ENCODE measurements around the gene GLB1L3.

The GLB1L3 gene

DNA sequence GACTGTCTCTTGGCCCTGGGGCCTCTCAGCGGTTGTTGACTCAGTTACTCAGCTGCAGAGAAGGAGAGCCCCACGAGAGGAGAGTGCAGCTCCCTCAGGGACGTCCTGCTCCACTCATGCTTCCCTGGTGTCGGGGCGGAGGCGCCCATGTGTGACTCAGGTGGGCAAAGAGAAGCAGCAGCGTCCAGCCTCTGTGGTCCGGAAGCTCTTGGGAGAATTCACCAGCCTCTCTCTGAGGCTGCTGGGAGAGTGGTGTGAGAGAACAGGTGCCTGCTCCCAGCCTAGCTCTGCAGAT is 81.3 kb downstream of the GLB1L3 start:
- peaks cover 3% of the 10 kb centered on the region for H3K4me1 Mint-ChIP-seq
- peaks cover 13% of the 10 kb centered on the region for H3K27me3 Mint-ChIP-seq
- H3K36me3 Mint-ChIP-seq: no peaks in the 10 kb centered on the region
- DNase-seq (ENCODE audit: low spot score in 2 of 2) (no peak), ATAC-seq (ENCODE audit: low read depth) (no peak)
- H3K4me3 Mint-ChIP-seq: no peak overlapping the region
- H3K27ac Mint-ChIP-seq: no peak overlapping the region
- peaks cover 10% of the 10 kb centered on the region for H3K9me3 Mint-ChIP-seq

- H3K36me3 Mint-ChIP-seq: no peaks in the 10 kb centered on the region
- DNase-seq (ENCODE audit: low spot score in 2 of 2) (no peak), ATAC-seq (ENCODE audit: low read depth) (no peak)
- H3K4me1 Mint-ChIP-seq: peaks cover 3% of the 10 kb centered on the region
- peaks cover 12% of the 10 kb centered on the region for H3K27me3 Mint-ChIP-seq
- H3K4me3 Mint-ChIP-seq: no peak overlapping the region
- H3K9me3 Mint-ChIP-seq: peaks cover 9% of the 10 kb centered on the region
- no peak overlapping the region for H3K27ac Mint-ChIP-seq
Observed at GRCh38 chr11:134358165-134358855, 82.1 kb downstream of the GLB1L3 start.

- Mint-ChIP-seq H3K9me3 (peaks cover 4% of the 10 kb centered on the region), H3K4me3 (no peak overlapping the region), H3K36me3 (no peaks in the 10 kb centered on the region), H3K27me3 (peaks cover 9% of the 10 kb centered on the region), H3K4me1 (peaks cover 3% of the 10 kb centered on the region), H3K27ac (no peak overlapping the region)
- DNase-seq (ENCODE audit: low spot score in 2 of 2): no peak
- no peak for ATAC-seq (ENCODE audit: low read depth)
Observed at GRCh38 chr11:134358856-134359490, 82.8 kb downstream of the GLB1L3 start.

DNA sequence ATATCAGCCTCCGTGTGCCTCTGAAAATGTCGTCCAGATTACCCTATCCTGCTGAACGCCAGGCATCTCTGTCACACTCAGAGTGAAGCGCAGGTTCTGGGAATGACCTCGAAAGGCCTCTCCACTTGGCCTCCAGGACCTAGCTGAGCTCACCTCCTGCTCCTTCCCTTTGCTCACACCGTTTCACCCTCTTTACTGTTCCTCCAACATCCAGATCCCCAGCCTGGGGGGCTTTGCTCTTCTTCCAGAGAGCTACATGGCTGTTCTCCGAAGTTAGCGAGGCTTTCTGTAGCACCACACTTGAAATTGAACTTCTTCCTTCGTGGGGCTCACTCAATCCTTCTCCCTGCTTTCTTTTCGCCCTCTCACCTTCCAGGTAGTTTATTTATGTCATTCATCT is 83.5 kb downstream of the GLB1L3 start:
- Mint-ChIP-seq H3K36me3 (no peaks in the 10 kb centered on the region), H3K9me3 (peaks cover 4% of the 10 kb centered on the region), H3K4me3 (no peak overlapping the region)

DNA sequence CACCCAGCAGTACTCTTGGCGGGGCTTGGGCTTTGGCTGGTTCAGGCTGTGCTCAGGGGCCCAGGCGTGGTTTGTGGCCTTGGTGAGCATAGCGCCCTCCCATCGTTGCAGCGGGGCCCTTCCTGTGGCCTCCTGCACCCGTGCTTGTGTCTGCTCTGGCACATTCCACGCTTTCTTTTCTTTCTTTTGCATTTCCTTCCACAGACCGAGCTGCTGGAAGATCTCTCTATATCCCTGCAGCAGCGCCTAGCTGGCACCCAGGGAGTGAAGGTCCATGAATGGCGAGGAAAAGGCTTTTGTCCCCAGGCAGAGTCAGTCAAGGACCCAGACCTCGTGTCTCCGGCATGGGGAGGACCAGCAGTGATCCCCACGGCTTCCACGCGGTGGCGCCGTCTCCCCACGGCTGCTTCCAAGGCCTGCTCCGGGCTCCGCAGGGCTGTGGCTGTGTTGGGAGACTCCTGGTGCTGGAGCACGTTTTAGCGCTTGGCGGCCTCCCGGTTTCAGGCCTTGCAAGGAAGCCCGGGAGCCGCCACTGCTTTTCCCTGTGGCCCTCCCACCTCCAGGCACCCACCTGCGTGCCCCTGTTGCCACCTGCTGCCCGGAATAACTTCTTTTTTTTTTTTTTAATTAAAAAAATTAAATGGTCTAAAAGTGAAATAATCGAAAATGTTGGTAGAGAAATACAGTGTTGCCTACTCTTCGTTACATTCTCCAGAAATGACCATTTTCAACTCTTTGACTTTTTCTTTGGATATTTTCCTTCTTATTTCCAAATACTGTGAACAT is 84.1 kb downstream of the GLB1L3 start:
- DNase-seq (ENCODE audit: low spot score in 2 of 2) (peak; percentile 19 to 32), ATAC-seq (ENCODE audit: low read depth) (peak; percentile 38)
- H3K27ac Mint-ChIP-seq: no peak overlapping the region
- H3K4me1 Mint-ChIP-seq: peaks cover 3% of the 10 kb centered on the region
- no peaks in the 10 kb centered on the region for H3K9me3 Mint-ChIP-seq
- peaks cover 7% of the 10 kb centered on the region for H3K27me3 Mint-ChIP-seq
- no peak overlapping the region for H3K4me3 Mint-ChIP-seq
- no peaks in the 10 kb centered on the region for H3K36me3 Mint-ChIP-seq

More for the DNA sequence above, 83.5 kb downstream of the GLB1L3 start:
- DNase-seq (ENCODE audit: low spot score in 2 of 2) (no peak), ATAC-seq (ENCODE audit: low read depth) (no peak)
- peaks cover 3% of the 10 kb centered on the region for H3K4me1 Mint-ChIP-seq
- H3K27me3 Mint-ChIP-seq: peaks cover 9% of the 10 kb centered on the region
- no peak overlapping the region for H3K27ac Mint-ChIP-seq

- DNase-seq (ENCODE audit: low spot score in 2 of 2) (no peak), ATAC-seq (ENCODE audit: low read depth) (no peak)
- H3K27me3 Mint-ChIP-seq: peaks cover 7% of the 10 kb centered on the region
- no peaks in the 10 kb centered on the region for H3K9me3 Mint-ChIP-seq
- no peak overlapping the region for H3K27ac Mint-ChIP-seq
- peaks cover 3% of the 10 kb centered on the region for H3K4me1 Mint-ChIP-seq
- H3K36me3 Mint-ChIP-seq: no peaks in the 10 kb centered on the region
- no peak overlapping the region for H3K4me3 Mint-ChIP-seq
Observed at GRCh38 chr11:134361661-134362060, 85.5 kb downstream of the GLB1L3 start.

GRCh38 chr11:134362192-134362901 is 86.2 kb downstream of the GLB1L3 start:
- H3K36me3 Mint-ChIP-seq: no peaks in the 10 kb centered on the region
- H3K4me3 Mint-ChIP-seq: no peak overlapping the region
- H3K9me3 Mint-ChIP-seq: no peaks in the 10 kb centered on the region
- peaks cover 5% of the 10 kb centered on the region for H3K27me3 Mint-ChIP-seq
- DNase-seq (ENCODE audit: low spot score in 2 of 2) (no peak), ATAC-seq (ENCODE audit: low read depth) (no peak)
- H3K27ac Mint-ChIP-seq: no peak overlapping the region
- H3K4me1 Mint-ChIP-seq: peaks cover 3% of the 10 kb centered on the region

DNA sequence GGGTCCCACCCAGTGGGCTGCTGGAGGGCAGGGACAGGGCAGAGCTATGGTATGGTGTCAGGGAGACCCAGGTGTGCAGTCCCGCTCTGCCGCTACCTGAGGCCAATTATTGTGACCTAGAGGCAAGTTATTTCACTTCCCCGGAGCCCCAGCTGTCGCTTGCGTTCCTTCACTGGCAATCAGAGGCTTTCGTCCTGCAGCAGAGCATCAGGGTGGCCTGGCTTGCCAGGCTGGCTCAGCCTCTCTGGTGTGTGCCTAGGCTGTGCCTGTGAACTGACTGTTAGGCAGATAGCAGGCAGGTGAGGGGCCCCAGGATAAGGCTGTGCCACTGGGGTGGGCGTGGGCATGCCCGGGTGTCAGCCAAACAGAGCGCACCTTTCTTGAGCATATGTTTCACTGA is 87.0 kb downstream of the GLB1L3 start:
- no peaks in the 10 kb centered on the region for H3K36me3 Mint-ChIP-seq
- peaks cover 5% of the 10 kb centered on the region for H3K27me3 Mint-ChIP-seq
- no peak overlapping the region for H3K4me3 Mint-ChIP-seq
- H3K4me1 Mint-ChIP-seq: peaks cover 3% of the 10 kb centered on the region
- ATAC-seq (ENCODE audit: low read depth) (no peak), DNase-seq (ENCODE audit: low spot score in 2 of 2) (no peak)
- H3K27ac Mint-ChIP-seq: no peak overlapping the region
- no peaks in the 10 kb centered on the region for H3K9me3 Mint-ChIP-seq

- Mint-ChIP-seq H3K27me3 (peaks cover 5% of the 10 kb centered on the region), H3K4me1 (peaks cover 3% of the 10 kb centered on the region), H3K27ac (no peak overlapping the region), H3K36me3 (no peaks in the 10 kb centered on the region), H3K4me3 (no peak overlapping the region), H3K9me3 (no peaks in the 10 kb centered on the region)
- DNase-seq (ENCODE audit: low spot score in 2 of 2): no peak
- no peak for ATAC-seq (ENCODE audit: low read depth)
Observed at GRCh38 chr11:134363592-134363991, 87.4 kb downstream of the GLB1L3 start.

DNA sequence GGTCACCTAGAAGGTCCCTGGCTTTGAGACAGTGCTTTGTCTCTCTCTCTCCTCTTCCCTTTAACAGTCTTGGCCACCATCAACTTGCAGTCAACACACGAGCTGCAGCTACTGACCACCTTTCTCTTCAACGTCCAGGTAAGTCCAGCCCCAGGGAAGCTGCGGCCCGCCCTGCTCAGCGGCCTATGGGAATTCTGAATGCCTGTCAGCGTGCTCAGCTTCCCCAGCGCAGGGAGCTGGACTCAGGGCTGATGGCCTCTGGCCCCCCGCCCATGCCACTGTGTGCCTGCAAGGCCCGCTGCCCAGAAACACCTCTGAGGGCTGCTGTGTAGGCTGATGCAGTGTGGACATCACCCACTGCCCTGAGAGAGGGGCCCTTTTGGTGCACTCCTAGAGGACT is 88.1 kb downstream of the GLB1L3 start:
- DNase-seq (ENCODE audit: low spot score in 2 of 2): no peak
- H3K4me1 Mint-ChIP-seq: peaks cover 3% of the 10 kb centered on the region
- no peak overlapping the region for H3K4me3 Mint-ChIP-seq
- H3K36me3 Mint-ChIP-seq: no peaks in the 10 kb centered on the region
- H3K27me3 Mint-ChIP-seq: peaks cover 5% of the 10 kb centered on the region
- H3K9me3 Mint-ChIP-seq: no peaks in the 10 kb centered on the region
- no peak for ATAC-seq (ENCODE audit: low read depth)
- H3K27ac Mint-ChIP-seq: no peak overlapping the region

DNA sequence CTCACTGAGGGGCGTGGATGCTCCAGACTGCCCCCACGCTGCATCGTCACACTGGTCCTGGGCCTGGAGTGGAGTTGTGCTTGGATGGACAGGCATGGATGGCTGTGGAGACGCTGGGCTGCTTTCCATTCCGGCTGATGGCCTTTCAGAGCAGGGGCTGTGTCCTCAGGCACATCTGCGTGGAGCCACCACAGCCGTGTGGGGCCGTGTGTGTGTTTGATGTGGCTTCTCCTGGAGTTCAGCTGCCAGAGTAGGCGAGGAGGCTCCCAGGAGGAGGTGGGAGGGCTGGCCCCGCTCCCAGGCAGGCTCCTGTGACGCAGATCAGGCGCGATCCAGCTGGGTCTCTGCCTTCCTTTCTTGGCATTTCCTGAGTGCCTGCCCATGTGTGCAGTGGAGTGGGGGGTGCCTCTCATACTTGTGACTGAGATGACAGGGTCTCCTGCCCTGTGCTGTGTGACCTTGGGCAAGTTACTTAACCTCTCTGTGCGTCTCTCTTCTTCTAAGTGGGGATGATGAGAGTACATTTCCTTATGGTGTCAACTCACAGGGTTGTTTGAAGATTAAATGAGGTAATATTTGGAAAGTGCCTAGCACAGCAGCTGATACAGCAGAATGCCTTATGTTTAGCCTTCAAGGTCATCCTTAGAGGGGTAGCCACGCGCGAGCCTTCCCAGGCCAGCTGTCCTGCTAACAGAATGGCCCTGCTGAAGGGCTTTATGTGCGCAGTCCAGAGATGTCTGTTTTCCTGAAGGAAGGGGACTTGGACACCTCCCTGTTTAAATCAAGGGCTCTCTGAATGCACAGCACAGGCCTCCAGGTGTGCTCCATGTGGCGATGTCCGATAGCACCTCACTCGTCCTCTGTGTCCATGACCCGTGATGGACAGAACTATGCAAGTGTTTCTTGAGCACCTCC is 89.1 kb downstream of the GLB1L3 start:
- no peak for ATAC-seq (ENCODE audit: low read depth)

DNA sequence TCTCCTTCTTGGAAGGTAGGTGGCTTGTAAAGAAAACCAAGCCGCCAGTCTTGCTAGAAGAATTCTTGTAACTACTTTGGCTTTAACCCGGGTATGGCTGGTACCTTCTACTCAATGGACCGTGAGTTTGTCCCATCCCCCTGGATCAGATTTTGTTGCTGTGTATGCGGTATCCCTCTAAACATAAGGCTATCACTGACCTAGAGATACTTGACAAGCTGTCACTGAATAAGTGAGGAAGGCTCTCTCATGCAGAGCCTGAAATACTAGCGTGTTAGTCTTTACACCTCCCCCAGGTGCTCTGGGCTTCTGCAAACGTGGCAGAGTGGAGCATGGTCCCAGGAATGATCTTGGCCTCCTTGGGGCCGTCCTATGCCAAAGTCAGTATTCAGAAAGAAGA is 90.1 kb downstream of the GLB1L3 start:
- Mint-ChIP-seq H3K36me3 (no peaks in the 10 kb centered on the region), H3K4me1 (peaks cover 3% of the 10 kb centered on the region), H3K4me3 (no peak overlapping the region), H3K27me3 (peaks cover 6% of the 10 kb centered on the region), H3K9me3 (no peaks in the 10 kb centered on the region), H3K27ac (no peak overlapping the region)
- ATAC-seq (ENCODE audit: low read depth) (no peak), DNase-seq (ENCODE audit: low spot score in 2 of 2) (no peak)

More for the DNA sequence above, 89.1 kb downstream of the GLB1L3 start:
- H3K4me1 Mint-ChIP-seq: peaks cover 3% of the 10 kb centered on the region
- DNase-seq (ENCODE audit: low spot score in 2 of 2): no peak
- peaks cover 7% of the 10 kb centered on the region for H3K27me3 Mint-ChIP-seq
- no peak overlapping the region for H3K4me3 Mint-ChIP-seq
- H3K27ac Mint-ChIP-seq: no peak overlapping the region
- H3K9me3 Mint-ChIP-seq: no peaks in the 10 kb centered on the region
- no peaks in the 10 kb centered on the region for H3K36me3 Mint-ChIP-seq

DNA sequence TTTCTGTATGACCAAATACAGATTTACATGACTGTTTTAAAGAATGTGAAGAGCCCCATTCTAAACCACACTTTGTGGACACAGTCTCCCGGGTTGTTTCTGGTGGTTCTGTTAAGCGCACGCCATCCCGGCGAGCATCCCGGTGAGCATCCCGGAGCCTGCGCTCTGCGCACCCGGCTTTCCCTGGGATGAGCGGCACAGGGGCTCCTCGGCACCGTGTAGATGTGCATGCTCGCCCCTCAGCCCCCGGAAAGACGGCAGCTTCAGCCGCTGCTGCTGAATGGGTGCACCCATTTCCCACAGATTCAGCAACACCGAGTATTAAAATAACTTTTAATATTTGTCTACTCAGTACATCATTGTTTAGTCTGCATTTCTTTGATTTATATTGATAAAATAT is 91.6 kb downstream of the GLB1L3 start:
- no peak for DNase-seq (ENCODE audit: low spot score in 2 of 2)
- Mint-ChIP-seq H3K4me3 (no peak overlapping the region), H3K9me3 (no peaks in the 10 kb centered on the region), H3K27me3 (peaks cover 2% of the 10 kb centered on the region), H3K27ac (no peak overlapping the region), H3K4me1 (no peaks in the 10 kb centered on the region), H3K36me3 (no peaks in the 10 kb centered on the region)
- no peak for ATAC-seq (ENCODE audit: low read depth)

All from memory B cell (primary cell).